Measurements from ENCODE around the gene NTM.

NTM gene

DNA sequence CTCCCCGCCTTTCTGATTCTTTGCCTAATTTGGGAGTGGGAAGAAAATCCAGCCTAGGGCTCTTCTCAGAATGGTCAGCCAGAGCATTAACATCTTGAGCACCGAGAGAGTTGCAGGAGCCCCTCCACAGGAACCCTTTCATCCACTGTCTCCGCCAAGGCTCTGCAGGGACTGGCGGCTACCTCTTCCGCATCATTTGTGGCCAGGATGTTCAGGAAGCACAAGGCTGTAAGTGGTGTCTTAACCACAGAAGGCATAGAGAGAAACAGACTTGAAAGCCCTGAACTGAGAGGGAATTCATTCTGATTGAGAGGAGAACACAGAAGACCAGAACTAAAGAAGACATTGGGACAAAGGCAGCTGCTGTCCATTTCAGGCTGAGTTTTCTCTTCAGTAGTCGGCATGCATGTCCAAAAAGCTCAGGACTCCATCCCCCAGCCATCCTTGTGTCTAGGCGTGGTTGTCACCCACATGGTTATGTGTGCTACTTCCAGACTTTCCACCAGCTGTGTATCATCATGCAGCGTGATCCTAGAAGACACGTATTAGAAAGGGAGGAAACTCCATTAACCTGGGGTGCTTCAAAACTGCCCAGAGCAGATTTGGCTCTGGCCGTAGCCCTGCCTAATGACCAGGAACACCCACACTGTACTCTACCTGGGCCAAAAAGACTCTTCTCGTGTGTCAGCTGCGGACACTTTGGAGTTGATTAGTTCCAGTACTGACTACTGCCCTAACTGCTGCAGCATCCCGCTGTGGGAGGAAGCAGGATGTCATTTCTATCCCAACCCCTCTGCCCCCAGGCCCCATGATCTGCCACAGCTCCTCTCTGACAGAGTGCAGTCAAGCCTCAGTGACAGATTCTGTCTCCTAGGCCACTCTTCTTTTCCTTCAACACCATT, 725.1 kb downstream of the NTM start:
- H2BK5ac ChIP-seq (ENCODE audit: low read length): no peak overlapping the region
- no peak overlapping the region for H4K91ac ChIP-seq (ENCODE audit: low read depth, low read length, poor library complexity)
- H2BK12ac ChIP-seq (ENCODE audit: low read length): no peak overlapping the region
- no peak overlapping the region for H2AK5ac ChIP-seq (ENCODE audit: low read depth, low read length)
- no peak overlapping the region for H3K4me3 ChIP-seq (ENCODE audit: low read length in 2 of 2)
- H2BK120ac ChIP-seq (ENCODE audit: low read depth, low read length): no peak overlapping the region
- no CpG with 5 or more reads among the region's 13 CpGs for WGBS, 2 donors (ENCODE audit: extremely low coverage in 2 of 2, insufficient read length in 2 of 2, insufficient replicate concordance in 1 of 2)
- H4K8ac ChIP-seq (ENCODE audit: low read depth, low read length): no peak overlapping the region
- no peak for DNase-seq (ENCODE audit: low spot score)
- H3K9ac ChIP-seq (ENCODE audit: low read depth, low read length, poor library complexity): no peak overlapping the region
- H3K14ac ChIP-seq (ENCODE audit: low read length): no peak overlapping the region
- H2BK15ac ChIP-seq (ENCODE audit: low read length): no peak overlapping the region
- no peaks in the 10 kb centered on the region for H3K79me1 ChIP-seq (ENCODE audit: low read depth, low read length)
- H3K27ac ChIP-seq (replicated peaks; ENCODE audit: low read length): no peak overlapping the region
- no peak overlapping the region for H3K4me2 ChIP-seq (ENCODE audit: insufficient read depth, low read length, poor library complexity, severe bottlenecking)
- H3K23ac ChIP-seq (ENCODE audit: low read depth, low read length, poor library complexity): no peak overlapping the region
- no peak overlapping the region for H3K18ac ChIP-seq (ENCODE audit: low read length)
- no peaks in the 10 kb centered on the region for H3K36me3 ChIP-seq (replicated peaks in 1 of 2; ENCODE audit: control insufficient read depth in 2 of 2, insufficient read depth in 2 of 2, low read length in 2 of 2)
- H2AFZ ChIP-seq (ENCODE audit: low read length): no peak overlapping the region
- H3K27me3 ChIP-seq (ENCODE audit: control insufficient read depth in 3 of 3, insufficient read depth in 3 of 3, low read depth in 1 of 3, low read length in 3 of 3): no peaks in the 10 kb centered on the region
- no peak overlapping the region for H3K4ac ChIP-seq (ENCODE audit: low read length)
- no peaks in the 10 kb centered on the region for H3K9me3 ChIP-seq (replicated peaks in 1 of 2; ENCODE audit: control insufficient read depth in 2 of 2, insufficient read depth in 1 of 2, low read depth in 1 of 2, low read length in 2 of 2)
- peaks cover 0 to 2% of the 10 kb centered on the region in 2 donors for H3K4me1 ChIP-seq (ENCODE audit: control insufficient read depth in 2 of 2, insufficient read depth in 1 of 2, low read depth in 1 of 2, low read length in 2 of 2)

DNA sequence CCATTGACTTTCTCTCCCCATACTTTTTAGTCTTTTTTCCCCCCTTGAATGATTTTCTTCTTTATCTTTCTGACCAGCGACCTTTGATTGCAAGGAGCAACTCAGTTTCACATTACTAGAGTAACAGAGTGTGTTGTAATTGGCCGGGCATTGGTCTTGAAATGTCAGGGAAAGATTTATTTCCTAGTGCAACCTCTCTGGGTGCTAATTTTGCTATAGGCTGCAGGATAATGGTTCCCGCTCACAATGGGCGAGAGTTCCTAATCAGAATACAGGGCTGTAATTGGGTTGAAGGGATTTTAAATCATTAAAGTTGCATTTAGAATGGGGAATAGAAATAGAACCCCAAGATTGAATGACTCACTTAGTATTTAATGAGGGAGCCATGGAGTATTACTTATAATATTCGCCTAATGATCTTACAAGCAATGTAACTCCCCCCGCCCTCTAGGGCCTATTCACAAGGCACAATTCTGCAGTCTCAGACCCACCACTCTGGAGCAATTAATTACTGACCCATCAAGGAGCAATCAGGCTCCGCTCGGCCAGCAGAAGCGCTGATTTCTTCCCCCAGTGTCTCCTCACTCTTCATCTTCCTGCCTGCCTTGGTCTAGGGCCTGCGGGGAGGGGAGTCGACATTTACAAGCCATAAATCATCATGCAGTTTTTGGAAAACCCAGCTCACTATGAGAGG, 725.9 kb downstream of the NTM start:
- Histone ChIP-seq H3K27me3 (ENCODE audit: control insufficient read depth in 3 of 3, insufficient read depth in 3 of 3, low read depth in 1 of 3, low read length in 3 of 3) (no peaks in the 10 kb centered on the region), H3K23ac (ENCODE audit: low read depth, low read length, poor library complexity) (no peak overlapping the region), H3K27ac (replicated peaks; ENCODE audit: low read length) (no peak overlapping the region), H3K4ac (ENCODE audit: low read length) (no peak overlapping the region), H3K9me3 (replicated peaks in 1 of 2; ENCODE audit: control insufficient read depth in 2 of 2, insufficient read depth in 1 of 2, low read depth in 1 of 2, low read length in 2 of 2) (no peaks in the 10 kb centered on the region), H3K4me3 (ENCODE audit: low read length in 2 of 2) (no peak overlapping the region), H2BK5ac (ENCODE audit: low read length) (no peak overlapping the region), H4K8ac (ENCODE audit: low read depth, low read length) (no peak overlapping the region), H3K18ac (ENCODE audit: low read length) (no peak overlapping the region), H2BK15ac (ENCODE audit: low read length) (no peak overlapping the region), H3K4me1 (ENCODE audit: control insufficient read depth in 2 of 2, insufficient read depth in 1 of 2, low read depth in 1 of 2, low read length in 2 of 2) (peaks cover 0 to 2% of the 10 kb centered on the region in 2 donors), H3K79me1 (ENCODE audit: low read depth, low read length) (no peaks in the 10 kb centered on the region), H3K4me2 (ENCODE audit: insufficient read depth, low read length, poor library complexity, severe bottlenecking) (no peak overlapping the region), H4K91ac (ENCODE audit: low read depth, low read length, poor library complexity) (no peak overlapping the region), H3K9ac (ENCODE audit: low read depth, low read length, poor library complexity) (no peak overlapping the region), H2BK120ac (ENCODE audit: low read depth, low read length) (no peak overlapping the region), H2BK12ac (ENCODE audit: low read length) (no peak overlapping the region), H2AK5ac (ENCODE audit: low read depth, low read length) (no peak overlapping the region), H3K36me3 (replicated peaks in 1 of 2; ENCODE audit: control insufficient read depth in 2 of 2, insufficient read depth in 2 of 2, low read length in 2 of 2) (no peaks in the 10 kb centered on the region), H3K14ac (ENCODE audit: low read length) (no peak overlapping the region), H2AFZ (ENCODE audit: low read length) (no peak overlapping the region)
- DNase-seq (ENCODE audit: low spot score): no peak
- no CpG with 5 or more reads among the region's 11 CpGs for WGBS, 2 donors (ENCODE audit: extremely low coverage in 2 of 2, insufficient read length in 2 of 2, insufficient replicate concordance in 1 of 2)

DNA sequence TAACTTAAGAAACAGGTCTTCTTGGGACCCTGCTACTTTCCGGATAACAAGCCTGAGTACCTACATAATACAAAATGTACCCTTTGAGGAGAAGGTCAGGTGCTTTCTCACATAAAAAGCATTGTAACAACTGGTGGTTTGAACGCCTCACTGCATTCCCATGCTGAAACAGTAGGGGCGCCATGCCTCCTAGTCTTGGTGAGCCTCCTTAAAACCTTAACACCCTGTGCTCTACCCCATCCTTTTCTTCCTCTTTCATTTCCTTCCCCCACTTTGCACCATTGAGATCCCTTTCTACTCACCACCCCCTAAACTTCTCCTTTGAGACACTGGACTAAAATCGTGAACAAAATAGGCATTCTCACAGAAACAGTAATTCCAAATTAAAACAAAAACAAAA, 729.3 kb downstream of the NTM start:
- Histone ChIP-seq H3K4me1 (ENCODE audit: control insufficient read depth in 2 of 2, insufficient read depth in 1 of 2, low read depth in 1 of 2, low read length in 2 of 2) (peaks cover 0 to 1% of the 10 kb centered on the region in 2 donors), H2AFZ (ENCODE audit: low read length) (no peak overlapping the region), H3K4ac (ENCODE audit: low read length) (no peak overlapping the region), H4K91ac (ENCODE audit: low read depth, low read length, poor library complexity) (no peak overlapping the region), H3K4me3 (ENCODE audit: low read length in 2 of 2) (no peak overlapping the region), H2BK15ac (ENCODE audit: low read length) (no peak overlapping the region), H3K4me2 (ENCODE audit: insufficient read depth, low read length, poor library complexity, severe bottlenecking) (no peak overlapping the region), H3K9me3 (replicated peaks in 1 of 2; ENCODE audit: control insufficient read depth in 2 of 2, insufficient read depth in 1 of 2, low read depth in 1 of 2, low read length in 2 of 2) (no peaks in the 10 kb centered on the region), H3K23ac (ENCODE audit: low read depth, low read length, poor library complexity) (no peak overlapping the region), H3K9ac (ENCODE audit: low read depth, low read length, poor library complexity) (no peak overlapping the region), H2BK5ac (ENCODE audit: low read length) (no peak overlapping the region), H3K36me3 (replicated peaks in 1 of 2; ENCODE audit: control insufficient read depth in 2 of 2, insufficient read depth in 2 of 2, low read length in 2 of 2) (no peaks in the 10 kb centered on the region), H2BK12ac (ENCODE audit: low read length) (no peak overlapping the region), H3K79me1 (ENCODE audit: low read depth, low read length) (no peaks in the 10 kb centered on the region), H2AK5ac (ENCODE audit: low read depth, low read length) (no peak overlapping the region), H3K14ac (ENCODE audit: low read length) (no peak overlapping the region), H4K8ac (ENCODE audit: low read depth, low read length) (no peak overlapping the region), H3K18ac (ENCODE audit: low read length) (no peak overlapping the region), H2BK120ac (ENCODE audit: low read depth, low read length) (no peak overlapping the region), H3K27me3 (ENCODE audit: control insufficient read depth in 3 of 3, insufficient read depth in 3 of 3, low read depth in 1 of 3, low read length in 3 of 3) (no peaks in the 10 kb centered on the region), H3K27ac (replicated peaks; ENCODE audit: low read length) (no peak overlapping the region)
- no CpG with 5 or more reads among the region's 4 CpGs for WGBS, 2 donors (ENCODE audit: extremely low coverage in 2 of 2, insufficient read length in 2 of 2, insufficient replicate concordance in 1 of 2)
- DNase-seq (ENCODE audit: low spot score): peak; percentile 17

DNA sequence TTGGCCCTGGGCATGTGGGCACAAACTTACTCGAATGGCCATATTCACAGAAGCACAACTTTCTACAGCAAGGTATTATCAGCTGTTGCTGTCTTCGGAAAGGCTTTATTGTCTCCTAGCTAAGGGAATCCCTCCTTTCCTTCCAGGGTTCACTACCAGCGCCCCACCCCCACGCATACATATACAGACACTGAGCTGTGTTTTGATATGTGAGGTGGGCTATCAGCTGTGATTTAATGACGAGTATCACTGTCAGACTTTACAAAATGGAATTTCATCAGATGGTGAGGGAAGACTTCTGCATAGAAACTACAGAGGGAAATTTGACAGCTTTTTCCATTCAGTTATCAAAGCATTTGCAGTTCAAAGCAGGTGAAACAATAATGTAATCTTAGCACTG, 730.2 kb downstream of the NTM start:
- no peak overlapping the region for H3K14ac ChIP-seq (ENCODE audit: low read length)

More for the DNA sequence above, 730.2 kb downstream of the NTM start:
- Histone ChIP-seq H4K8ac (ENCODE audit: low read depth, low read length) (no peak overlapping the region), H2BK5ac (ENCODE audit: low read length) (no peak overlapping the region), H2AFZ (ENCODE audit: low read length) (no peak overlapping the region), H3K79me1 (ENCODE audit: low read depth, low read length) (no peaks in the 10 kb centered on the region), H3K4ac (ENCODE audit: low read length) (no peak overlapping the region), H2BK12ac (ENCODE audit: low read length) (no peak overlapping the region), H3K9me3 (replicated peaks in 1 of 2; ENCODE audit: control insufficient read depth in 2 of 2, insufficient read depth in 1 of 2, low read depth in 1 of 2, low read length in 2 of 2) (no peaks in the 10 kb centered on the region), H3K18ac (ENCODE audit: low read length) (no peak overlapping the region), H2BK15ac (ENCODE audit: low read length) (no peak overlapping the region), H3K36me3 (replicated peaks in 1 of 2; ENCODE audit: control insufficient read depth in 2 of 2, insufficient read depth in 2 of 2, low read length in 2 of 2) (no peaks in the 10 kb centered on the region), H3K9ac (ENCODE audit: low read depth, low read length, poor library complexity) (no peak overlapping the region), H2BK120ac (ENCODE audit: low read depth, low read length) (no peak overlapping the region), H3K27ac (replicated peaks; ENCODE audit: low read length) (no peak overlapping the region), H3K23ac (ENCODE audit: low read depth, low read length, poor library complexity) (no peak overlapping the region), H3K4me3 (ENCODE audit: low read length in 2 of 2) (no peak overlapping the region), H3K27me3 (ENCODE audit: control insufficient read depth in 3 of 3, insufficient read depth in 3 of 3, low read depth in 1 of 3, low read length in 3 of 3) (no peaks in the 10 kb centered on the region), H2AK5ac (ENCODE audit: low read depth, low read length) (no peak overlapping the region), H4K91ac (ENCODE audit: low read depth, low read length, poor library complexity) (no peak overlapping the region), H3K4me1 (ENCODE audit: control insufficient read depth in 2 of 2, insufficient read depth in 1 of 2, low read depth in 1 of 2, low read length in 2 of 2) (no peaks in the 10 kb centered on the region), H3K4me2 (ENCODE audit: insufficient read depth, low read length, poor library complexity, severe bottlenecking) (no peak overlapping the region)
- no peak for DNase-seq (ENCODE audit: low spot score)
- no CpG with 5 or more reads among the region's 5 CpGs for WGBS, 2 donors (ENCODE audit: extremely low coverage in 2 of 2, insufficient read length in 2 of 2, insufficient replicate concordance in 1 of 2)

Data from neuronal stem cell (in vitro differentiated cells).